HepG2 (cell line): ENCODE data around the gene PLD1. TPM values are rescaled to one million over a fixed set of nuclear protein-coding genes. Genes with fewer than 3 reads are reported as not detected.
A peak's percentile ranks its signal among the peaks of the same experiment; 100 is the strongest.

Source experiments
- ATAC-seq: fragments of 200-7000 bp; cut with Tn5 transposase; 3 replicates; pipeline ENCODE4 v1.9.1; 2020; ENCODE audit warnings: mild to moderate bottlenecking, moderate library complexity
- BruUV-seq: library from RNA; stranded (reverse); fragments of 400-500 nt; replicated peaks from 2 replicates; lab custom pipeline; 2021; lab: Mats Ljungman, UMichigan
- CTCF ChIA-PET: fragments of 300-600 bp; formaldehyde crosslinking; extraction: SDS; loops from one replicate; lab custom pipeline; 2021; ENCODE audit warnings: low total read pairs, inconsistent platforms, low intra/inter-chr PET ratio; lab: Yijun Ruan, JAX
- POLR2A ChIA-PET: fragments of 350-600 bp; sonication (Branson Sonifier 250); formaldehyde crosslinking; loops from one replicate; lab custom pipeline; 2020; ENCODE audit warnings: antibody characterized with exemption, inconsistent platforms; lab: Yijun Ruan, JAX
- DNase-seq: peaks from one replicate; pipeline ENCODE4 v3.0.0-alpha.2; 2015; ENCODE audit warnings: low spot score
- FAIRE-seq: peaks from 3 replicates; lab custom pipeline; 2011; peaks lifted over from hg19 to GRCh38; lab: Jason Lieb, UNC
- H2AFZ ChIP-seq: one replicate; pipeline ENCODE4 v1.6.1; 2011; ENCODE audit warnings: low read length, inconsistent platforms
- H3K27ac ChIP-seq: fragments of 300-600 bp; 3 replicates; pipeline ENCODE4 v1.8.0; 2011; ENCODE audit warnings: mixed run types, mild to moderate bottlenecking, mixed read lengths, low read length, inconsistent platforms; ENCODE audit not compliant: insufficient read depth; ENCODE audit errors: extremely low read length
- H3K27me3 ChIP-seq, 2 experiments: fragments of 200-600 bp in 1 of 2; 2 replicates in 1 of 2; 3 replicates in 1 of 2; pipeline versions ENCODE4 v1.6.0 to v1.8.0; 2011; ENCODE audit warnings: low read length in 2 of 2, mild to moderate bottlenecking in 2 of 2, moderate library complexity in 2 of 2, inconsistent platforms in 1 of 2; ENCODE audit not compliant: insufficient read depth in 2 of 2, control insufficient read depth in 1 of 2
- H3K36me3 ChIP-seq, 2 experiments: fragments of 200-600 bp in 1 of 2; replicated peaks in 1 of 2; 2 replicates in 1 of 2; 3 replicates in 1 of 2; pipeline versions ENCODE4 v1.5.1 to v1.8.0; 2011; ENCODE audit warnings: low read length in 2 of 2, inconsistent platforms in 1 of 2; ENCODE audit not compliant: insufficient read depth in 2 of 2, control insufficient read depth in 1 of 2
- H3K4me1 ChIP-seq: 2 replicates; pipeline ENCODE4 v1.5.1; 2012; ENCODE audit warnings: low read length, inconsistent platforms; ENCODE audit not compliant: insufficient read depth
- H3K4me2 ChIP-seq: 2 replicates; pipeline ENCODE4 v1.6.0; 2011; ENCODE audit warnings: low read depth, low read length, inconsistent platforms
- H3K4me3 ChIP-seq, 3 experiments: fragments of 200-600 bp in 1 of 3; sonication (generic), shearing (Covaris generic) in 1 of 3; replicated peaks in 1 of 3; 2 replicates each; pipeline ENCODE4 v1.5.1; 2011 to 2016; ENCODE audit warnings: low read length in 3 of 3, inconsistent platforms in 2 of 3, low read depth in 2 of 3, mild to moderate bottlenecking in 2 of 3, control low read depth in 1 of 3, mixed read lengths in 1 of 3; ENCODE audit not compliant: insufficient read depth in 1 of 3
- H3K79me2 ChIP-seq: one replicate; pipeline ENCODE4 v1.6.1; 2011; ENCODE audit warnings: low read length, inconsistent platforms; ENCODE audit not compliant: insufficient read depth
- H3K9ac ChIP-seq: 2 replicates; pipeline ENCODE4 v1.6.0; 2011; ENCODE audit warnings: mild to moderate bottlenecking, low read depth, low read length, inconsistent platforms; ENCODE audit not compliant: insufficient read depth
- H3K9me3 ChIP-seq: 2 replicates; pipeline ENCODE4 v1.5.1; 2012; ENCODE audit warnings: mild to moderate bottlenecking, low read length
- H4K20me1 ChIP-seq: 2 replicates; pipeline ENCODE4 v1.6.0; 2011; ENCODE audit warnings: inconsistent platforms, mild to moderate bottlenecking, low read length, moderate library complexity; ENCODE audit not compliant: insufficient read depth
- ARID5B ChIP-seq: IDR thresholded peaks from 2 replicates; pipeline ENCODE4 v1.4.0; 2020; ENCODE audit warnings: mild to moderate bottlenecking, missing genetic modification reagents
- CHCHD3 ChIP-seq: sonication (generic); formaldehyde crosslinking; IDR thresholded peaks from 2 replicates; pipeline ENCODE4 v1.8.0; 2022; ENCODE audit warnings: mild to moderate bottlenecking, missing genetic modification reagents, moderate library complexity
- FOSL2 ChIP-seq: sonication (generic); formaldehyde crosslinking; IDR thresholded peaks from 2 replicates; pipeline ENCODE4 v1.4.0; 2020; ENCODE audit warnings: missing genetic modification reagents
- SOX13 ChIP-seq, 3 experiments: fragments of 450-650 bp in 1 of 3; sonication (generic) in 1 of 3; formaldehyde crosslinking in 1 of 3; IDR thresholded peaks in 2 of 3; conservative IDR thresholded peaks in 1 of 3; 2 replicates each; pipeline versions ENCODE4 v1.5.0 to v1.6.1; 2016 to 2020; ENCODE audit warnings: antibody characterized with exemption in 1 of 3, mild to moderate bottlenecking in 1 of 3, missing compliant biosample characterization in 1 of 3, missing genetic modification reagents in 1 of 3, moderate library complexity in 1 of 3
- SOX5 ChIP-seq: IDR thresholded peaks from 2 replicates; pipeline ENCODE4 v1.6.1; 2016; ENCODE audit warnings: borderline replicate concordance
- SOX6 ChIP-seq, 2 experiments: fragments of 450-650 bp in 1 of 2; sonication (generic) in 1 of 2; formaldehyde crosslinking in 1 of 2; IDR thresholded peaks; 2 replicates each; pipeline versions ENCODE4 v1.4.0 to v1.6.1; 2017 to 2020; ENCODE audit warnings: antibody characterized with exemption in 1 of 2, mild to moderate bottlenecking in 1 of 2, missing genetic modification reagents in 1 of 2
- TEAD3 ChIP-seq: optimal IDR thresholded peaks from 2 replicates; pipeline ENCODE3; 2016; ENCODE audit warnings: borderline replicate concordance
- ZBTB26 ChIP-seq: IDR thresholded peaks from 2 replicates; pipeline ENCODE4 v1.6.1; 2016; ENCODE audit warnings: missing compliant biosample characterization, missing genetic modification reagents, borderline replicate concordance
- ZGPAT ChIP-seq: IDR thresholded peaks from 2 replicates; pipeline ENCODE4 v1.6.1; 2016; ENCODE audit warnings: mild to moderate bottlenecking
- ZNF234 ChIP-seq: sonication (generic); formaldehyde crosslinking; conservative IDR thresholded peaks from 2 replicates; pipeline ENCODE4 v1.5.1; 2020; ENCODE audit warnings: mild to moderate bottlenecking, missing genetic modification reagents
- ZNF652 ChIP-seq: IDR thresholded peaks from 2 replicates; pipeline ENCODE4 v1.6.1; 2016; ENCODE audit warnings: low read depth, borderline replicate concordance
- WGBS: methylation state at CpG from one replicate; pipeline ENCODE4 v1.1.6; 2017; ENCODE audit warnings: low lambda C conversion rate; 5-methylcytosine and 5-hydroxymethylcytosine counted together
- in situ Hi-C: cut with HindIII; loops from 2 replicates; pipeline ENCODE4 v1.10.0; 2017; ENCODE audit warnings: low pct_unique_long_range_greater_than_20kb; ENCODE audit not compliant: extremely low pct_ligation_motif_present
- intact Hi-C: fragments of 100-400 bp; cut with micrococcal nuclease; formaldehyde crosslinking; loops from one replicate; pipeline ENCODE4 v1.10.0; 2022; ENCODE audit not compliant: unreplicated experiment
- polyA plus RNA-seq, 8 experiments: library from polyadenylated mRNA; depleted of rRNA in 3 of 8; stranded (reverse) in 7 of 8; unstranded in 1 of 8; fragments of >200 nt; fragmentation: Illumina TruSeq in 4 of 8; extraction: Trizol in 4 of 8; gene quantifications; 2 replicates each; pipeline versions ENCODE4 v1.2.1 to v1.2.3, GENCODE V29; 2011 to 2016; ENCODE audit warnings: low read depth in 4 of 8, missing spikeins in 1 of 8, mixed read lengths in 1 of 8; ENCODE audit not compliant: insufficient read depth in 1 of 8
- total RNA-seq, 5 experiments: library from RNA; depleted of rRNA; stranded (reverse); fragments of >200 nt; fragmentation: Illumina TruSeq; extraction: Trizol; gene quantifications; 2 replicates each; pipeline ENCODE4 v1.2.3, GENCODE V29; 2016; ENCODE audit warnings: low read depth in 1 of 5
- TF ChIP-seq, protein P1 (sequence below): sonication (generic); formaldehyde crosslinking; IDR thresholded peaks from 2 replicates; pipeline ENCODE4 v1.5.1; 2020; ENCODE audit warnings: mild to moderate bottlenecking, missing genetic modification reagents, moderate library complexity

Gene PLD1
- total and polyA plus RNA-seq, 2 of the 13 experiments (the other 11 are each of a cell fraction or from before 2014, with no cell fraction given), result 27.1 to 59.4 TPM

- peak overlapping the region; percentile 21 for H3K27ac ChIP-seq
- in situ Hi-C loops (no loop called here), intact Hi-C loops (no loop called here)
- no peaks in the 10 kb centered on the region for H3K27me3 ChIP-seq
- TF ChIP-seq SOX13 (IDR thresholded peaks at IDR 0.05) (no peak), SOX13 (CRISPR knock-in tag; conservative IDR thresholded peaks at IDR 0.05 in 1 of 2, IDR thresholded peaks at IDR 0.05 in 1 of 2) (peak in 1 of 2 experiments; percentile 75; a peak in 2 of 4 replicates), ZBTB26 (CRISPR knock-in tag) (peak; percentile 94; the same call in 1 of the 2 replicates), ZGPAT (0 out of 2 replicates have a peak, but pooled peaks have one; percentile 19), ZNF234 (no peak), CHCHD3 (CRISPR knock-in tag) (no peak), SOX6 (IDR thresholded peaks at IDR 0.05) (no peak), SOX6 (CRISPR knock-in tag; IDR thresholded peaks at IDR 0.05) (peak; percentile 35), SOX5 (CRISPR knock-in tag) (peak; percentile 35; the same call in 1 of the 2 replicates), FOSL2 (CRISPR knock-in tag) (peak; percentile 36), ARID5B (peak; percentile 16; the same call in 1 of the 2 replicates), ZNF652 (CRISPR knock-in tag) (no peak), TEAD3 (CRISPR knock-in tag) (peak; percentile 68)
- TF ChIP-seq, protein P1, sequence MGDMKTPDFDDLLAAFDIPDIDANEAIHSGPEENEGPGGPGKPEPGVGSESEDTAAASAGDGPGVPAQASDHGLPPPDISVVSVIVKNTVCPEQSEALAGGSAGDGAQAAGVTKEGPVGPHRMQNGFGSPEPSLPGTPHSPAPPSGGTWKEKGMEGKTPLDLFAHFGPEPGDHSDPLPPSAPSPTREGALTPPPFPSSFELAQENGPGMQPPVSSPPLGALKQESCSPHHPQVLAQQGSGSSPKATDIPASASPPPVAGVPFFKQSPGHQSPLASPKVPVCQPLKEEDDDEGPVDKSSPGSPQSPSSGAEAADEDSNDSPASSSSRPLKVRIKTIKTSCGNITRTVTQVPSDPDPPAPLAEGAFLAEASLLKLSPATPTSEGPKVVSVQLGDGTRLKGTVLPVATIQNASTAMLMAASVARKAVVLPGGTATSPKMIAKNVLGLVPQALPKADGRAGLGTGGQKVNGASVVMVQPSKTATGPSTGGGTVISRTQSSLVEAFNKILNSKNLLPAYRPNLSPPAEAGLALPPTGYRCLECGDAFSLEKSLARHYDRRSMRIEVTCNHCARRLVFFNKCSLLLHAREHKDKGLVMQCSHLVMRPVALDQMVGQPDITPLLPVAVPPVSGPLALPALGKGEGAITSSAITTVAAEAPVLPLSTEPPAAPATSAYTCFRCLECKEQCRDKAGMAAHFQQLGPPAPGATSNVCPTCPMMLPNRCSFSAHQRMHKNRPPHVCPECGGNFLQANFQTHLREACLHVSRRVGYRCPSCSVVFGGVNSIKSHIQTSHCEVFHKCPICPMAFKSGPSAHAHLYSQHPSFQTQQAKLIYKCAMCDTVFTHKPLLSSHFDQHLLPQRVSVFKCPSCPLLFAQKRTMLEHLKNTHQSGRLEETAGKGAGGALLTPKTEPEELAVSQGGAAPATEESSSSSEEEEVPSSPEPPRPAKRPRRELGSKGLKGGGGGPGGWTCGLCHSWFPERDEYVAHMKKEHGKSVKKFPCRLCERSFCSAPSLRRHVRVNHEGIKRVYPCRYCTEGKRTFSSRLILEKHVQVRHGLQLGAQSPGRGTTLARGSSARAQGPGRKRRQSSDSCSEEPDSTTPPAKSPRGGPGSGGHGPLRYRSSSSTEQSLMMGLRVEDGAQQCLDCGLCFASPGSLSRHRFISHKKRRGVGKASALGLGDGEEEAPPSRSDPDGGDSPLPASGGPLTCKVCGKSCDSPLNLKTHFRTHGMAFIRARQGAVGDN, result 0 out of 2 replicates have a peak, but pooled peaks have one; percentile 27
- ChIA-PET CTCF (no interaction called here), POLR2A (interaction anchor here (2.0 kb wide), 1 partner anchor 17 kb away, joined by 12 read pairs; the partner anchor contains the start of gene PLD1)
- ATAC-seq (peak; percentile 34; the same call in 2 of the 3 replicates), DNase-seq (peak; percentile 53), FAIRE-seq (no peak)
- peaks cover 4 to 27% of the 10 kb centered on the region in 2 experiments for H3K36me3 ChIP-seq
- H3K4me2 ChIP-seq, result no peak overlapping the region
- no peak overlapping the region for H3K9ac ChIP-seq
- BruUV-seq, result no TSS peak
- H3K79me2 ChIP-seq, result peaks cover 94% of the 10 kb centered on the region
- no peaks in the 10 kb centered on the region for H3K9me3 ChIP-seq
- no peak overlapping the region for H2AFZ ChIP-seq
- H4K20me1 ChIP-seq, result peaks cover 43% of the 10 kb centered on the region
- WGBS, result 90% methylated on average over 2 of the region's 2 CpGs
- peaks cover 73% of the 10 kb centered on the region for H3K4me1 ChIP-seq
- no peak overlapping the region for H3K4me3 ChIP-seq
Measured at GRCh38 chr3:171792531-171792930, 17.8 kb downstream of the PLD1 start.
